ENCODE measurements around the gene LGALS16. TPM values are rescaled to one million over a fixed set of nuclear protein-coding genes. Genes with fewer than 3 reads are reported as not detected.

The LGALS16 gene
- total RNA-seq, 1 experiment from 2014 or later: not detected

DNA sequence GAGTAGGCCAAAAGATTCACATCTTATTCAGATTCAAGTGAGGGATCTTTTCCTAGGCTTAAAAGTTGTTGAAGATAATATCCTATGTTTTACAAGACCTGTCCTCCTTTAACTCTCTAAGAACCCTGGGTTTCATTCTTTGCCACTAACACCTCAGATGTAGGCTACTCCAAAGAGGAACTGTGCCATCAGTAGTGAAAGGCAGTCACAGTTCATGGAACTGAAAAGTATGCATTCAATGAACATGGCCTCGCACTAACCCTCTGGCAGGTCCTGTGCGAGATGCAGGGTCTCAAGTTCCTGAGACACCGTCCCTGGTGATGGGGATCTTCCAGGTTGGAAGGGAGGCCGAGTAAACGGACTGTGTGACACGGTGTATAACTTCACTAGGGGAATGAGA lies 52.9 kb downstream of the LGALS16 start:
- H3K9ac ChIP-seq (ENCODE audit: low read length): no peak overlapping the region
- H3K4me2 ChIP-seq (ENCODE audit: low read length): no peak overlapping the region
- DNase-seq (ENCODE audit: low read depth, low spot score): no peak

DNA sequence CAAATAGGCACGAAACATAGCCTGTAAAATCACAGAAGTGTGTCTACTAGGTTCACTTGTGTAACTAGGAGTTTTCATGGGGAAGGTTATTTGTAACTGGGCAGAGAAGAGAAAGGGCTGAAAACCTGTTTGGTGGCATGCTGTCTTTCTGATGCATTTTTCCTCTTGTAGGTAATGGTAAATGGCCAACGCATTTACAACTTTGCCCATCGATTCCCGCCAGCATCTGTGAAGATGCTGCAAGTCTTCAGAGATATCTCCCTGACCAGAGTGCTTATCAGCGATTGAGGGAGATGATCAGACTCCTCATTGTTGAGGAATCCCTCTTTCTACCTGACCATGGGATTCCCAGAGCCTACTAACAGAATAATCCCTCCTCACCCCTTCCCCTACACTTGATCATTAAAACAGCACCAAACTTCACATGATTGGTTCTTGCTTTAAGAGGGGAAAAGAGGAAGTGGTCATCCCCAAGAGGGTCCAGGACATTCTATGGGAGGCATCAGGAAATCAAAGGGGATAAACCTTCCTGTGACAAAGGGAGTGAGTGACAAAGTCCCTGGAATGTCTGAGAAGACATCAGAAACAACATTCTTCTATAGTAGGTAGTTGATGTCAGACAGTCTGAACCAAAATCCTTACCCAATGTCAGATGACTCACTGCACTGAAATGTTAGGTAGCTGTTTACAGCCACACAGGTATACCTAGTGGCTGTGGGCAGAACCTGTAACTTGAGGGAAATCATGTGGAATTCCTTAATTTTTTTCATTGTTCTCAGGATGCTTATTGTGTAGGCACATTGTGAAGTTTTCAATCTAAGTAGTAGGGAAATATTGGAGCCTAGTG lies 53.5 kb downstream of the LGALS16 start:
- no peaks in the 10 kb centered on the region for H3K9me3 ChIP-seq (ENCODE audit: control insufficient read depth in 1 of 2, insufficient read depth in 1 of 2, low read depth in 1 of 2, low read length in 2 of 2)
- ATAC-seq: no peak
- H3K36me3 ChIP-seq (ENCODE audit: control insufficient read depth in 1 of 2, insufficient read depth in 2 of 2, low read length in 2 of 2): no peaks in the 10 kb centered on the region
- TF ChIP-seq EZH2 (IDR thresholded peaks at IDR 0.05): no peak
- TF ChIP-seq ZNF274 (IDR thresholded peaks at IDR 0.05; ENCODE audit: low read depth, low read length): no peak
- no peak for TF ChIP-seq FOSL1 (IDR thresholded peaks at IDR 0.05; ENCODE audit: low read depth)
- no peak for TF ChIP-seq POLR2AphosphoS5 (IDR thresholded peaks at IDR 0.05; ENCODE audit: low read depth, low read length)
- TF ChIP-seq, protein P1, sequence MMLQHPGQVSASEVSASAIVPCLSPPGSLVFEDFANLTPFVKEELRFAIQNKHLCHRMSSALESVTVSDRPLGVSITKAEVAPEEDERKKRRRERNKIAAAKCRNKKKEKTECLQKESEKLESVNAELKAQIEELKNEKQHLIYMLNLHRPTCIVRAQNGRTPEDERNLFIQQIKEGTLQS (IDR thresholded peaks at IDR 0.05): no peak
- TF ChIP-seq EGR1 (IDR thresholded peaks at IDR 0.05; ENCODE audit: low read depth): no peak
- TF ChIP-seq ELF1 (IDR thresholded peaks at IDR 0.05; ENCODE audit: borderline replicate concordance, low read depth): no peak
- TF ChIP-seq POLR2A (IDR thresholded peaks at IDR 0.05; ENCODE audit: borderline replicate concordance, extremely low read depth, insufficient read depth, insufficient read length): no peak
- TF ChIP-seq SP1 (IDR thresholded peaks at IDR 0.05; ENCODE audit: low read depth): no peak
- ChIA-PET CTCF (no interaction called here), RAD21 (ENCODE audit: low non-redundant PET in 1 of 2, low total read pairs in 2 of 2, uncharacterized antibody in 2 of 2, unreplicated experiment in 2 of 2) (no interaction called here), POLR2A (no interaction called here)
- H3K9me2 ChIP-seq (ENCODE audit: insufficient read depth): no peaks in the 10 kb centered on the region
- no peaks in the 10 kb centered on the region for H3K4me1 ChIP-seq (ENCODE audit: control insufficient read depth in 1 of 2, insufficient read depth in 2 of 2, low read length in 2 of 2)
- no peak overlapping the region for H3K4me2 ChIP-seq (ENCODE audit: low read length)
- intact Hi-C loops (cut with micrococcal nuclease): no loop called here
- H2AFZ ChIP-seq (ENCODE audit: low read depth, low read length, poor library complexity, severe bottlenecking): no peak overlapping the region
- H3K27ac ChIP-seq (ENCODE audit: low read depth, low read length): no peak overlapping the region
- H4K20me1 ChIP-seq (ENCODE audit: insufficient read depth): no peaks in the 10 kb centered on the region
- peaks cover 66% of the 10 kb centered on the region for H3K27me3 ChIP-seq (ENCODE audit: insufficient read depth, low read length)
- no TSS peak for BruUV-seq (replicated peaks)
- no peak overlapping the region for H3K9ac ChIP-seq (ENCODE audit: low read length)
- H3K79me2 ChIP-seq (ENCODE audit: insufficient read depth, low read length): no peaks in the 10 kb centered on the region
- DNase-seq (ENCODE audit: low read depth, low spot score): no peak
- H3K4me3 ChIP-seq (replicated peaks in 1 of 2; ENCODE audit: low read depth in 1 of 2, low read length in 2 of 2): no peak overlapping the region

More for the DNA sequence above, 52.9 kb downstream of the LGALS16 start:
- H3K9me2 ChIP-seq (ENCODE audit: insufficient read depth): no peaks in the 10 kb centered on the region
- POLR2A ChIA-PET: no interaction called here
- ATAC-seq: no peak
- intact Hi-C loops (cut with micrococcal nuclease): no loop called here
- no peaks in the 10 kb centered on the region for H3K36me3 ChIP-seq (ENCODE audit: control insufficient read depth in 1 of 2, insufficient read depth in 2 of 2, low read length in 2 of 2)
- BruUV-seq (replicated peaks): no TSS peak
- H3K27me3 ChIP-seq (ENCODE audit: insufficient read depth, low read length): peaks cover 69% of the 10 kb centered on the region
- no peaks in the 10 kb centered on the region for H3K4me1 ChIP-seq (ENCODE audit: control insufficient read depth in 1 of 2, insufficient read depth in 2 of 2, low read length in 2 of 2)
- RAD21 ChIA-PET (ENCODE audit: low non-redundant PET in 1 of 2, low total read pairs in 2 of 2, uncharacterized antibody in 2 of 2, unreplicated experiment in 2 of 2): no interaction called here
- no peak for TF ChIP-seq JUND (IDR thresholded peaks at IDR 0.05)
- TF ChIP-seq SIN3A (IDR thresholded peaks at IDR 0.05; ENCODE audit: low read depth): no peak
- no peak for TF ChIP-seq ZFX (IDR thresholded peaks at IDR 0.05)
- TF ChIP-seq, protein P1 (IDR thresholded peaks at IDR 0.05): no peak
- TF ChIP-seq EGR1 (IDR thresholded peaks at IDR 0.05; ENCODE audit: low read depth): no peak
- no peak for TF ChIP-seq EZH2 (IDR thresholded peaks at IDR 0.05)
- TF ChIP-seq ZNF274 (IDR thresholded peaks at IDR 0.05; ENCODE audit: low read depth, low read length): no peak
- no peak overlapping the region for H2AFZ ChIP-seq (ENCODE audit: low read depth, low read length, poor library complexity, severe bottlenecking)
- H3K4me3 ChIP-seq (replicated peaks in 1 of 2; ENCODE audit: low read depth in 1 of 2, low read length in 2 of 2): no peak overlapping the region
- CTCF ChIA-PET: no interaction called here
- H3K27ac ChIP-seq (ENCODE audit: low read depth, low read length): no peak overlapping the region
- no peaks in the 10 kb centered on the region for H3K9me3 ChIP-seq (ENCODE audit: control insufficient read depth in 1 of 2, insufficient read depth in 1 of 2, low read depth in 1 of 2, low read length in 2 of 2)
- H4K20me1 ChIP-seq (ENCODE audit: insufficient read depth): no peaks in the 10 kb centered on the region
- no peaks in the 10 kb centered on the region for H3K79me2 ChIP-seq (ENCODE audit: insufficient read depth, low read length)

All from HCT116 (cell line).